Neutrophil (primary cell): ENCODE measurements around the gene MAP3K7.

Source experiments
- H3K27ac ChIP-seq: fragments of 200-600 bp; sonication (generic); 2 replicates; pipeline ENCODE4 v1.5.1; 2016; ENCODE audit warnings: mild to moderate bottlenecking, moderate library complexity
- H3K27me3 ChIP-seq: fragments of 200-600 bp; sonication (generic); 2 replicates; pipeline ENCODE4 v1.6.0; 2016; ENCODE audit warnings: mild to moderate bottlenecking
- H3K36me3 ChIP-seq: fragments of 200-600 bp; sonication (generic); 2 replicates; pipeline ENCODE4 v1.5.1; 2017
- H3K4me1 ChIP-seq, 2 experiments: fragments of 200-600 bp in 1 of 2; sonication (generic) in 1 of 2; 1 replicate in 1 of 2; 2 replicates in 1 of 2; pipeline versions ENCODE4 v1.5.1 to v1.6.1; 2013 to 2016; ENCODE audit warnings: low read depth in 1 of 2, low read length in 1 of 2, mild to moderate bottlenecking in 1 of 2, moderate library complexity in 1 of 2; ENCODE audit not compliant: control insufficient read depth in 1 of 2, insufficient read depth in 1 of 2
- H3K4me3 ChIP-seq, 2 experiments: fragments of 200-600 bp in 1 of 2; sonication (generic) in 1 of 2; 1 replicate in 1 of 2; 2 replicates in 1 of 2; pipeline ENCODE4 v1.5.1; 2013 to 2016; ENCODE audit warnings: low read depth in 1 of 2, low read length in 1 of 2, mild to moderate bottlenecking in 1 of 2, moderate library complexity in 1 of 2
- H3K9me3 ChIP-seq: fragments of 200-600 bp; sonication (generic); 2 replicates; pipeline ENCODE4 v1.5.1; 2016
- TF ChIP-seq, protein P1 (sequence below): fragments of 200-600 bp; sonication (generic); IDR thresholded peaks from 2 replicates; pipeline ENCODE4 v1.5.1; 2016; ENCODE audit warnings: antibody characterized with exemption

Gene MAP3K7

DNA sequence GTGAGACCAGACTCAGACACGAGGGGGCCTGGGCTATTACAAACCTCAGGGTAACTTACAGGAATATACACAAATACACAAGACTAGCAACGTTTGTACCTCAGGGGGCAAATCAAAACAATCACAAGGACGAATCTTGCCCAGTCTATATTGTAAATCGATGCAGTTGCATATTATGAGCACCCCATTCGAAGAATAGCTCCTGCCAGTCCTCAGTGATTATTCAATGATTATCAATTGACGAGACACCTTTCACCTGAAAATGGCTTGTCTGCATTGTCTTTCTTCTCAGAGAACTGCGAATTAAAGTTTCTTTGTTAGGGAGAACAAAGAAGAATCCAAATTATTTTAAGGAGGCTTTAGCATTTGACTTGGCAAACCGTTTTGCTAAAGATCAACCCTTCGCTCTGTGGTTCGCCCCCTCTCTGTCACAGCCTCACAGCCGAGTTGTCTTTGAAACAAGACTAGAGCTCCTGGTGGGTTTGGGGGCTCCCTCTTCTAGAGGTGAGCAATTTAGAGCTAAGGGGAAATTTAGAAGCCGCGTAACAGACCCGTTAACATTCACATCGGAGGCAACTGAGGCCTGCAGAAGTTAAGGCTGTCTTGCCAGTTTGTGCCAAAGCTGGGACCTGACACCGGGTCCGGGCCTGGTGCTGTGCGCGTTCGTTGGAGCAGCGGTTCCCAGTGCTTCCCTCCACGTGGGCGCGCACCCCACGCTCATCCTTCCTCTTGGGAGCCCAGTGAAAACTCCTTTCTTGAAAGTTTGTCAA is 24.9 kb upstream of the MAP3K7 start:
- Histone ChIP-seq H3K4me1 (peaks cover 0 to 7% of the 10 kb centered on the region in 2 experiments), H3K9me3 (no peaks in the 10 kb centered on the region), H3K4me3 (no peak overlapping the region), H3K27me3 (peaks cover 99% of the 10 kb centered on the region), H3K27ac (no peak overlapping the region), H3K36me3 (no peaks in the 10 kb centered on the region)
- TF ChIP-seq, protein P1, sequence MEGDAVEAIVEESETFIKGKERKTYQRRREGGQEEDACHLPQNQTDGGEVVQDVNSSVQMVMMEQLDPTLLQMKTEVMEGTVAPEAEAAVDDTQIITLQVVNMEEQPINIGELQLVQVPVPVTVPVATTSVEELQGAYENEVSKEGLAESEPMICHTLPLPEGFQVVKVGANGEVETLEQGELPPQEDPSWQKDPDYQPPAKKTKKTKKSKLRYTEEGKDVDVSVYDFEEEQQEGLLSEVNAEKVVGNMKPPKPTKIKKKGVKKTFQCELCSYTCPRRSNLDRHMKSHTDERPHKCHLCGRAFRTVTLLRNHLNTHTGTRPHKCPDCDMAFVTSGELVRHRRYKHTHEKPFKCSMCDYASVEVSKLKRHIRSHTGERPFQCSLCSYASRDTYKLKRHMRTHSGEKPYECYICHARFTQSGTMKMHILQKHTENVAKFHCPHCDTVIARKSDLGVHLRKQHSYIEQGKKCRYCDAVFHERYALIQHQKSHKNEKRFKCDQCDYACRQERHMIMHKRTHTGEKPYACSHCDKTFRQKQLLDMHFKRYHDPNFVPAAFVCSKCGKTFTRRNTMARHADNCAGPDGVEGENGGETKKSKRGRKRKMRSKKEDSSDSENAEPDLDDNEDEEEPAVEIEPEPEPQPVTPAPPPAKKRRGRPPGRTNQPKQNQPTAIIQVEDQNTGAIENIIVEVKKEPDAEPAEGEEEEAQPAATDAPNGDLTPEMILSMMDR: no peak

DNA sequence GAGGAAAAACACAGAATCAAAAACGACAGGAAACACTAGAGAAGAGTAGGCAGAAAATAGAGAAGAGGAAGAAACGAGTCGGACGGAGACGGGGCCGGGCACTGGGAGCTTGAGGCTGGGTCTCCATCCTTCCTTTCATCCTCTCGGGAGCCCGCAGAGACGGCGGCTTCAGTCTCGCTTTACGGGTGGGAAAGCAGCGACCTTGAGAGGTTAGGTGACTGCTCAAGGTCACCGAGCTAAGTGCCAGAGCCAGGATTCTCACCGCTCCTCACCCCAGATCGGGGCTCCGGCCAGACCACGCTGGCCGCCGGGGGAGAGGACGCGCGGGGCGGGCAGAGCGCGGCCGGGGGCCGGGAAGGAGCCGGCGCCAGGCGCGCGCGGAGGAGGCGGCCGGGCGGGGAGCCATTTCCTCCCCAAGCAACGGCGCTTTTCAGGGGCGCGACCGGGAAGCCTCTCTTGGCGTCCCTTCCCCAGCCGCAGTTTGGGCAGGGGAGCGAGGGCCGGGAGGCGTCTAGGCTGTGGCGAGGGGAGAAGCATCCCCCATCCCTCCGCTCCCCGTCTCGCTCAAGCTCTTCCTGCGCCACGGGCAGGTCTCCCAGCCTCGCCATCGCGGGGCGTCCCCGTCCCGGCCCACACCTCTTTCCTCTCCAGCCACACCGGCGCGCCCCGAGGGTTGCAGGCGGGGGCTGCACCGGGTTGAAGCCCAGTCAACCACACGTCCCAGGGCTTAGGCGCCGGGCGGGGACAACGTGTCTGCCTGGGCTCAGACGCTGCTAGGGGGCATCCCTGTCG is 24.1 kb upstream of the MAP3K7 start:
- Histone ChIP-seq H3K27me3 (peaks cover 96% of the 10 kb centered on the region), H3K4me3 (no peak overlapping the region), H3K36me3 (no peaks in the 10 kb centered on the region), H3K27ac (no peak overlapping the region), H3K9me3 (no peaks in the 10 kb centered on the region), H3K4me1 (peaks cover 0 to 7% of the 10 kb centered on the region in 2 experiments)
- TF ChIP-seq, protein P1: no peak

DNA sequence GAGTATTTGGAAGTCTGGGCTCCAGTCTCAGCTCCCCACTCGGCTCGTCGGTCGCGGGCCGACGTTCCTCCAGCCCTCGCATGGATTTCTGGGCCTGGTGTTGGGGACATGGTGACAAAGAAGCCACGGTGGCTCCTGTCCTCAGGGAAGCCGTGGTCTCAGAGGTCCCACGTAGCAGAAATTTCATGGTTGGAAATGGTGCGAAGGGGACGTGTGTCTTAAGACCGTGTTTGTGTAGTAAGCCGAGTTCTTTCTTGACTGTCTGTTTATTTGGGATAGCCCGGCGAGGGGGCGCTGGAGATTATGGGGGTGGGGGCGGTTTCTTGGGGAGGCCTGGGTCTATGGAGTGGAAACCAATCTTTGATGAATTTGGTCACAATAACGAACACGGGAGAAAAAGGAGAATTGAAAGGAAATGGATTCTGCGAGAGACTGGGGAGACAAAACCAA is 23.5 kb upstream of the MAP3K7 start:
- TF ChIP-seq, protein P1: no peak
- H3K27ac ChIP-seq: no peak overlapping the region
- H3K4me1 ChIP-seq: peaks cover 0 to 7% of the 10 kb centered on the region in 2 experiments
- H3K9me3 ChIP-seq: no peaks in the 10 kb centered on the region
- H3K36me3 ChIP-seq: no peaks in the 10 kb centered on the region
- H3K27me3 ChIP-seq: peaks cover 96% of the 10 kb centered on the region
- no peak overlapping the region for H3K4me3 ChIP-seq

DNA sequence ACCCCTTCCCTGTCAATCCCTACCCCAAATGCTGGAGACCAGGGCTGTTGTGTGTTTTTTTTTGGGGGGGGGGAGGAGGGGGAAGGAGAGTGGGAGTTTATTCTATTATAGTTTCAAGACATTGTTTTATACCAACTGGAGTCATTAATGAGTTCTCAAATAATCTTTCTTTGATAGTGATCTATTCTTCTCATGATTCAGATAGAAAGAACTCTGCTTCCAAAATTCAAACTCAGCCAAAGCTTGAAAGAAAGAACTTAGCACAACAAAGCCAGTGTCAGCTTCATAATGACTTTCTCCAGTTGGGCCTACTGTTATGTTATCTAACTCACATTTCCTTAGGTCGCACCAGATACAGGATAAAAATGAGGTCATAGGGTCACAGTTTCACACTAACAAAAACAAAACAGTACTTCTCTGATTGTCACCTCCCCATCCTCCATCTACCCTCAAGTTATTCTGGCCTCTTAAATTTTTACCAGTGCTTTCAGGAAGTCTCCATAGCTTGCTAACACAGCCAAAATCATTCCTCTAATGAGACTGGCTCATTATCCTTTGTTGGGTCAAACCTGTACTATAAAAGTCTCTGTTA is 19.0 kb upstream of the MAP3K7 start:
- H3K27me3 ChIP-seq: peaks cover 86% of the 10 kb centered on the region
- H3K4me3 ChIP-seq: no peak overlapping the region
- no peak overlapping the region for H3K27ac ChIP-seq
- H3K4me1 ChIP-seq: peaks cover 0 to 1% of the 10 kb centered on the region in 2 experiments
- no peaks in the 10 kb centered on the region for H3K9me3 ChIP-seq
- no peaks in the 10 kb centered on the region for H3K36me3 ChIP-seq
- TF ChIP-seq, protein P1: no peak

DNA sequence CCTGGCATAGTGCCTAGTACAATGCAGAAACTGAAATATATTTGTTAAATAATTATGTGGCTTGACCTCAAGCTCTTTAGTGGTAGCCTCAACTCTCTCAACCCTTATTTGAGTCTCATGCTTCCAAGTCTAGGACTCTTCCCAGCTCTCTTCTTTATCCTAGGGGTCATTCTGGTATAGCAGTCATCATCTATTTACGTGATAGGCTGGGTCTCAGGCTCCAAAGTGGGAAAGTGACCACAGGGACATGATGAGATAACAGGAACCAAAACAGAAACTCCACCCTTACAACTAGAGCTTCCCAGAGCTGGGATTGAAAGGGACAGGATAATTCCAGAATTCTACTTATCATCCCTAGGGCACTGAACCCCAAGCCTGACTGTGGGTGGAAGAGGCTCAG is 17.7 kb upstream of the MAP3K7 start:
- H3K9me3 ChIP-seq: no peaks in the 10 kb centered on the region
- no peaks in the 10 kb centered on the region for H3K4me1 ChIP-seq
- H3K27me3 ChIP-seq: peaks cover 86% of the 10 kb centered on the region
- no peak overlapping the region for H3K27ac ChIP-seq
- no peak overlapping the region for H3K4me3 ChIP-seq
- no peaks in the 10 kb centered on the region for H3K36me3 ChIP-seq
- TF ChIP-seq, protein P1: no peak
